ES-I3 (cell line): ENCODE results near the gene CASS4.
A peak's percentile ranks its signal among the peaks of the same experiment; 100 is the strongest.

ENCODE experiments used
- H3K36me3 ChIP-seq: 2 replicates; pipeline ENCODE4 v1.6.1; 2013; ENCODE audit warnings: mild to moderate bottlenecking, low read length, control low read depth, moderate library complexity; ENCODE audit not compliant: insufficient read depth
- H3K4me1 ChIP-seq: 2 replicates; pipeline ENCODE4 v1.6.1; 2013; ENCODE audit warnings: mild to moderate bottlenecking, control low read depth, low read length; ENCODE audit not compliant: insufficient read depth
- H3K9ac ChIP-seq: 2 replicates; pipeline ENCODE4 v1.6.1; 2013; ENCODE audit warnings: low read depth, mild to moderate bottlenecking, low read length, moderate library complexity
- H3K9me3 ChIP-seq: 2 replicates; pipeline ENCODE4 v1.6.1; 2013; ENCODE audit warnings: mild to moderate bottlenecking, low read length, moderate library complexity; ENCODE audit not compliant: control insufficient read depth, insufficient read depth

The CASS4 gene

GRCh38 chr20:56458206-56458821, 46.3 kb downstream of the CASS4 start:
- no peaks in the 10 kb centered on the region for H3K4me1 ChIP-seq

DNA sequence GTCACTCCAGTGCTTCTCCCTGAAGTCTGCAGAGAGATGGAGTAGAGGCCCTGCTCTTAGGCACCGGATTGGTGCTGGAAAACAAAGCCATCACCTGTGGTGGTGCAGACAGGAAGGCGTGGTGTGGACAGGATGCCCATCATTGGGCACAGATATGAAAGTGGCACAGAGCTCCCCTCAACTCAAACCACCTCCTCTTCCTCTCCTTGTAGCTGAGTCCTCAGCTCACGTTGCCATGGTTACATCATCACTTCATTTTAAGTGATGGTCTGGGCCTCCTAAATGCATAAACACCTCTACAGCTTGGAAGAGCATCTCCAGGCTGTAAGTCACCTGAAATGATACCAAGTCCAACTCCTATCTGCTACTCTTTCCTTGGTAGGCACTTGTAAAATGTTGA, 48.4 kb downstream of the CASS4 start:
- H3K36me3 ChIP-seq: no peaks in the 10 kb centered on the region
- H3K9ac ChIP-seq: no peak overlapping the region
- H3K9me3 ChIP-seq: no peaks in the 10 kb centered on the region
- H3K4me1 ChIP-seq: no peaks in the 10 kb centered on the region

More at GRCh38 chr20:56458206-56458821, 46.3 kb downstream of the CASS4 start:
- Histone ChIP-seq H3K9ac (no peak overlapping the region), H3K36me3 (no peaks in the 10 kb centered on the region), H3K9me3 (no peaks in the 10 kb centered on the region)

DNA sequence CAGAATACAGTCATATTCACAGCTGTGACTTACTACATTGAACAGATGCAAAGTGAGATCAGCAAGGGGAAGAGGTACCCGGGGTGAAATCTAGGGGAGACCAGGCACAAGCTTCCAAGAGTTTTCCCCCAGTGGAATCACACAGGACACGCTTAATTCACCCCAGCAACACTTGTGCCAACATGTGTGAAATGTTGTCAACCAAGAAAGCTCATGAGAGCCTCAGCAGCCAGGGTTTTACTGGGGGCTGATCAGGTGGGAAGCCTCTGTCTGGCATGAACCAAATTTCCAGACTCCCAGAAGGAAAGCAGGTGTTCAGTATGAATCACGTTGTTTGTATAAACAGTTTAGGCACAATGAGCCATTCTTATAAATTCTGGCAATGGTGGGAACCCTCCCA, 49.5 kb downstream of the CASS4 start:
- no peaks in the 10 kb centered on the region for H3K9me3 ChIP-seq
- H3K9ac ChIP-seq: no peak overlapping the region
- no peaks in the 10 kb centered on the region for H3K36me3 ChIP-seq
- no peaks in the 10 kb centered on the region for H3K4me1 ChIP-seq

GRCh38 chr20:56463428-56463827, 51.4 kb downstream of the CASS4 start:
- no peaks in the 10 kb centered on the region for H3K9me3 ChIP-seq

DNA sequence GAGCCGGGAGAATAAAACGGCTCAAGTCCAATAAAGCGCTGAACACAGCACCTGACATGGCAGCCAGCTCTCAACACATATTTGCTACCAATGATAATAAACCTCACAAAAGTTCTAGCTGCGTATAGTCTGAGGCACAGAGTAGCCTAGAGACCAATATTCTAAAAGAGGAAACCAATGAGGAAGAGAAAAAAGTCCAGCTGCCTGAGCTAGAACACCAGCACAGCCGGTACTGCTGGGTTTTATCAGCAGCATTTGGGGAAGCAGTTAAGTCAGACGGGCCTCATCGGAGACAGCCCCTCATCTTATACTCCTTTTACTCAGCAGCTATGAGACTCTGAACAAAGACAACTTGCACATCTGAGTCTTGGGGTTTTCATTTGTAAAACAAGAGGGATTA, 53.9 kb downstream of the CASS4 start:
- Histone ChIP-seq H3K9me3 (no peaks in the 10 kb centered on the region), H3K4me1 (no peaks in the 10 kb centered on the region), H3K36me3 (no peaks in the 10 kb centered on the region), H3K9ac (no peak overlapping the region)

More at GRCh38 chr20:56463428-56463827, 51.4 kb downstream of the CASS4 start:
- Histone ChIP-seq H3K9ac (no peak overlapping the region), H3K4me1 (no peaks in the 10 kb centered on the region), H3K36me3 (no peaks in the 10 kb centered on the region)

GRCh38 chr20:56467968-56468315, 55.9 kb downstream of the CASS4 start:
- Histone ChIP-seq H3K9ac (peak overlapping the region; percentile 97; the same call in 1 of the 2 replicates), H3K4me1 (no peaks in the 10 kb centered on the region), H3K9me3 (no peaks in the 10 kb centered on the region), H3K36me3 (no peaks in the 10 kb centered on the region)

GRCh38 chr20:56468316-56469076, 56.4 kb downstream of the CASS4 start, which contains the start of gene RTF2:
Gene RTF2 (plus strand): TSS chr20:56468627. CDS start chr20:56468698, 71 bp downstream.
- Histone ChIP-seq H3K4me1 (no peaks in the 10 kb centered on the region), H3K9ac (peak within 1 kb of the TSS; percentile 97), H3K9me3 (no peaks in the 10 kb centered on the region), H3K36me3 (peaks cover under 1% of the 10 kb centered on the region)

- Histone ChIP-seq H3K9ac (peak overlapping the region; percentile 97), H3K9me3 (no peaks in the 10 kb centered on the region), H3K4me1 (no peaks in the 10 kb centered on the region), H3K36me3 (peaks cover 5% of the 10 kb centered on the region)
These were observed 57.0 kb downstream of the CASS4 start for GRCh38 chr20:56469077-56469449.

DNA sequence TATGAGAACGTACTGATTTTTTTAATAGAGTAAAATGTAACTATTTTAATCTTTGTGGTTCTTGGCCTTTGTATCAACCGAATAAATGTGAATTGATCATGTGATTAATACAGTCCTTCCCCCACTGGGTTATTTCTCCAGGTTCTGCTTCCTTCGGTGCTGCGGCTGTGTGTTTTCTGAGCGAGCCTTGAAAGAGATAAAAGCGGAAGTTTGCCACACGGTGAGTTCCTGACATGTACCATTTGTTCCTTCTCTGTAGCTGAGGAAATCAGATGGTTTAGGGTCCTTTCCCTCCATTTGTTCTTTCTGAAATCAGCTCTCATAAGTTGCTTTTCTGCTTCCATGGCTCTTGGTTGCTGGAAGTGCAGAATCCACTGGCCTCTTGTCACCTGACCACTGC, 71.9 kb downstream of the CASS4 start:
- Histone ChIP-seq H3K9me3 (no peaks in the 10 kb centered on the region), H3K4me1 (no peaks in the 10 kb centered on the region), H3K9ac (no peak overlapping the region), H3K36me3 (peaks cover 24% of the 10 kb centered on the region)

GRCh38 chr20:56487216-56487615, 75.2 kb downstream of the CASS4 start:
- Histone ChIP-seq H3K9me3 (no peaks in the 10 kb centered on the region), H3K36me3 (peaks cover 22% of the 10 kb centered on the region; the same call in 1 of the 2 replicates), H3K9ac (no peak overlapping the region), H3K4me1 (no peaks in the 10 kb centered on the region)

GRCh38 chr20:56488566-56488965, 76.5 kb downstream of the CASS4 start:
- Histone ChIP-seq H3K4me1 (no peaks in the 10 kb centered on the region), H3K36me3 (peaks cover 19% of the 10 kb centered on the region; the same call in 1 of the 2 replicates), H3K9ac (no peak overlapping the region), H3K9me3 (no peaks in the 10 kb centered on the region)

DNA sequence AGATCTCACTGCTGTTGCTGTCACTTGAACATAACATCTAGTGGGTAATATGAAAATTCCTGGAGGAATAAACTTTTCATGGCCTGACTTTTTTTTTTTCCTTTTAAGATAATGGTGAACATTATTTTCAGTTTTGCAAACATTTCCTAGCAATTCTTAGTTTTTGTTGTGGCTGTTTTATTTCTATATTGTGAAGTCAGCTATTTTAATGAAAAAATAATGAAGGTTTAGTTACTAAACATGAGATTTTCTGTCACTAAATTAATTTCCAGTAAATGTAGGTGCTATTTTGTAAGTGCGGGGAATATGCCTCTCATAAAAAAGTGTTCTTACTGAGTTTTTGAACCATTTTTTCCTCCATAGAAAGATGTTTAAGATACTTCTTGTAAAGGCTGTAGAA, 89.1 kb downstream of the CASS4 start:
- Histone ChIP-seq H3K9me3 (no peaks in the 10 kb centered on the region; the same call in 1 of the 2 replicates), H3K9ac (no peak overlapping the region), H3K36me3 (no peaks in the 10 kb centered on the region; the same call in 1 of the 2 replicates), H3K4me1 (no peaks in the 10 kb centered on the region)

GRCh38 chr20:56503916-56504315, 91.9 kb downstream of the CASS4 start:
- no peaks in the 10 kb centered on the region for H3K9me3 ChIP-seq
- H3K4me1 ChIP-seq: no peaks in the 10 kb centered on the region
- H3K9ac ChIP-seq: no peak overlapping the region
- H3K36me3 ChIP-seq: no peaks in the 10 kb centered on the region

- no peaks in the 10 kb centered on the region for H3K36me3 ChIP-seq
These were observed 92.4 kb downstream of the CASS4 start for GRCh38 chr20:56504373-56505005.

DNA sequence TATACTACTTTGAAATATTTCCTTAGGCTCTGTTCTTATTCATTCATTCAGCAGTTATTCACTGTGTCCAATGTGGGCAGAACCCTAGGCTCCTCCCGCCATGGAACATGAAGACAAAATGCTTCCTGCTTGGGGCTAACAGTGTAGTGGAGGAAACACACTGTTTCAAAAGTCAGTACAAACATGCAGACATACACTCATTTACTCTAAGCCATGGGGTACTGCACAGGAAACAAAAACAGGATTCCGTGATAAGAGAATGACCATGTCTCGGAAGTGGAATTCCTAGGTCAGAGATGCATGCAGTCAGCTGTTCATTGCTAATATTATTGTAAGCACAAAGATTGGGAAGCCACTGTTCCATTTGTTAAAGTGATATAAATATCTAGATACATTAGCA, 94.0 kb downstream of the CASS4 start:
- Histone ChIP-seq H3K9ac (no peak overlapping the region), H3K9me3 (no peaks in the 10 kb centered on the region), H3K36me3 (no peaks in the 10 kb centered on the region), H3K4me1 (no peaks in the 10 kb centered on the region)

More at GRCh38 chr20:56504373-56505005, 92.4 kb downstream of the CASS4 start:
- no peak overlapping the region for H3K9ac ChIP-seq
- no peaks in the 10 kb centered on the region for H3K9me3 ChIP-seq
- H3K4me1 ChIP-seq: no peaks in the 10 kb centered on the region
